Sigmoid colon (tissue), 4 donors: Measurements from ENCODE around the gene ACTL8.

Source experiments
- CTCF ChIP-seq, 4 experiments: fragments of 450-650 bp in 3 of 4; fragments of 200-600 bp in 1 of 4; IDR thresholded peaks; one replicate each; pipeline ENCODE4 v1.5.1; 2016 to 2019; ENCODE audit warnings: antibody characterized with exemption in 4 of 4, mild to moderate bottlenecking in 3 of 4, moderate library complexity in 2 of 4
- EP300 ChIP-seq, 4 donors: sonication (generic); formaldehyde crosslinking; IDR thresholded peaks; one replicate each; pipeline ENCODE4 v1.6.1; 2017; ENCODE audit warnings: antibody characterized with exemption in 4 of 4
- POLR2A ChIP-seq, 2 donors: fragments of 450-650 bp; IDR thresholded peaks; one replicate each; pipeline ENCODE4 v1.6.1; 2016; ENCODE audit warnings: antibody characterized with exemption in 2 of 2, mild to moderate bottlenecking in 2 of 2, moderate library complexity in 2 of 2
- POLR2AphosphoS5 ChIP-seq, 4 donors: sonication (generic); formaldehyde crosslinking; IDR thresholded peaks; one replicate each; pipeline ENCODE4 v1.6.1; 2017; ENCODE audit warnings: antibody characterized with exemption in 4 of 4

GRCh38 chr1:17731460-17731859, 23.7 kb upstream of the ACTL8 start:
- TF ChIP-seq POLR2A (IDR thresholded peaks at IDR 0.05) = no peak
- TF ChIP-seq POLR2AphosphoS5 (IDR thresholded peaks at IDR 0.05) = no peak
- TF ChIP-seq CTCF (IDR thresholded peaks at IDR 0.05) = no peak
- no peak for TF ChIP-seq EP300 (IDR thresholded peaks at IDR 0.05)
